Measurements from ENCODE around the gene DUSP14.

DUSP14 gene

GRCh38 chr17:37545486-37545885, 55.8 kb downstream of the DUSP14 start:
- H3K9me3 ChIP-seq (ENCODE audit: control insufficient read depth, insufficient read depth, low read length), result no peaks in the 10 kb centered on the region
- no peaks in the 10 kb centered on the region for H3K36me3 ChIP-seq (ENCODE audit: insufficient read depth, low read length)
- peaks cover 6% of the 10 kb centered on the region; the same call in 1 of the 2 replicates for H3K4me1 ChIP-seq (ENCODE audit: insufficient read depth, low read length)
- H3K9ac ChIP-seq (ENCODE audit: low read depth, low read length), result no peak overlapping the region

GRCh38 chr17:37546302-37546701, 56.6 kb downstream of the DUSP14 start:
- H3K36me3 ChIP-seq (ENCODE audit: insufficient read depth, low read length), result no peaks in the 10 kb centered on the region

GRCh38 chr17:37547986-37548385, 58.3 kb downstream of the DUSP14 start:
- H3K9ac ChIP-seq (ENCODE audit: low read depth, low read length), result no peak overlapping the region
- no peaks in the 10 kb centered on the region for H3K4me1 ChIP-seq (ENCODE audit: insufficient read depth, low read length)
- no peaks in the 10 kb centered on the region for H3K36me3 ChIP-seq (ENCODE audit: insufficient read depth, low read length)
- H3K9me3 ChIP-seq (ENCODE audit: control insufficient read depth, insufficient read depth, low read length), result no peaks in the 10 kb centered on the region

More at GRCh38 chr17:37546302-37546701, 56.6 kb downstream of the DUSP14 start:
- Histone ChIP-seq H3K9ac (ENCODE audit: low read depth, low read length) (no peak overlapping the region), H3K9me3 (ENCODE audit: control insufficient read depth, insufficient read depth, low read length) (no peaks in the 10 kb centered on the region), H3K4me1 (ENCODE audit: insufficient read depth, low read length) (peaks cover 6% of the 10 kb centered on the region; the same call in 1 of the 2 replicates)

GRCh38 chr17:37551788-37552187, 62.1 kb downstream of the DUSP14 start:
- H3K9ac ChIP-seq (ENCODE audit: low read depth, low read length), result no peak overlapping the region
- no peaks in the 10 kb centered on the region for H3K9me3 ChIP-seq (ENCODE audit: control insufficient read depth, insufficient read depth, low read length)
- no peaks in the 10 kb centered on the region for H3K36me3 ChIP-seq (ENCODE audit: insufficient read depth, low read length)
- no peaks in the 10 kb centered on the region for H3K4me1 ChIP-seq (ENCODE audit: insufficient read depth, low read length)

GRCh38 chr17:37553401-37553966, 63.8 kb downstream of the DUSP14 start:
- H3K9me3 ChIP-seq (ENCODE audit: control insufficient read depth, insufficient read depth, low read length), result no peaks in the 10 kb centered on the region
- no peaks in the 10 kb centered on the region for H3K4me1 ChIP-seq (ENCODE audit: insufficient read depth, low read length)
- no peak overlapping the region for H3K9ac ChIP-seq (ENCODE audit: low read depth, low read length)
- H3K36me3 ChIP-seq (ENCODE audit: insufficient read depth, low read length), result no peaks in the 10 kb centered on the region

GRCh38 chr17:37555386-37555785, 65.7 kb downstream of the DUSP14 start:
- Histone ChIP-seq H3K4me1 (ENCODE audit: insufficient read depth, low read length) (no peaks in the 10 kb centered on the region), H3K9ac (ENCODE audit: low read depth, low read length) (no peak overlapping the region), H3K9me3 (ENCODE audit: control insufficient read depth, insufficient read depth, low read length) (no peaks in the 10 kb centered on the region), H3K36me3 (ENCODE audit: insufficient read depth, low read length) (no peaks in the 10 kb centered on the region)

GRCh38 chr17:37557482-37557881, 67.8 kb downstream of the DUSP14 start:
- peaks cover 5% of the 10 kb centered on the region; the same call in 1 of the 2 replicates for H3K4me1 ChIP-seq (ENCODE audit: insufficient read depth, low read length)
- no peak overlapping the region for H3K9ac ChIP-seq (ENCODE audit: low read depth, low read length)
- no peaks in the 10 kb centered on the region for H3K36me3 ChIP-seq (ENCODE audit: insufficient read depth, low read length)
- no peaks in the 10 kb centered on the region for H3K9me3 ChIP-seq (ENCODE audit: control insufficient read depth, insufficient read depth, low read length)

GRCh38 chr17:37558299-37558698, 68.6 kb downstream of the DUSP14 start:
- H3K9me3 ChIP-seq (ENCODE audit: control insufficient read depth, insufficient read depth, low read length), result no peaks in the 10 kb centered on the region
- no peak overlapping the region for H3K9ac ChIP-seq (ENCODE audit: low read depth, low read length)
- peaks cover 7% of the 10 kb centered on the region; the same call in 1 of the 2 replicates for H3K4me1 ChIP-seq (ENCODE audit: insufficient read depth, low read length)
- H3K36me3 ChIP-seq (ENCODE audit: insufficient read depth, low read length), result no peaks in the 10 kb centered on the region

GRCh38 chr17:37562016-37562745, 72.5 kb downstream of the DUSP14 start:
- H3K4me1 ChIP-seq (ENCODE audit: insufficient read depth, low read length), result peaks cover 7% of the 10 kb centered on the region; the same call in 1 of the 2 replicates
- H3K36me3 ChIP-seq (ENCODE audit: insufficient read depth, low read length), result peaks cover 5% of the 10 kb centered on the region
- no peak overlapping the region for H3K9ac ChIP-seq (ENCODE audit: low read depth, low read length)
- no peaks in the 10 kb centered on the region for H3K9me3 ChIP-seq (ENCODE audit: control insufficient read depth, insufficient read depth, low read length)
